Inflammatory macrophage treated with lipopolysaccharide for 1 hour (primary cell): ENCODE data around the gene HOMER3.
A peak's percentile ranks its signal among the peaks of the same experiment; 100 is the strongest.
"Not testable (repeated sequence)": the region's sequence is repeated elsewhere in the genome, so short reads cannot be mapped to it uniquely, and the experiment has no call there.

ENCODE experiments used
- DNase-seq, 2 donors: peaks; one replicate each; pipeline ENCODE4 v3.0.0-alpha.2; 2020 to 2022

The HOMER3 gene

GRCh38 chr19:18922228-18922985 lies 18.6 kb downstream of the HOMER3 start:
- no peak for DNase-seq

GRCh38 chr19:18921593-18921992 lies 19.4 kb downstream of the HOMER3 start:
- DNase-seq, result no peak

- DNase-seq, result no peak
Observed at GRCh38 chr19:18920400-18920799, 20.6 kb downstream of the HOMER3 start.

- no peak for DNase-seq
Observed at GRCh38 chr19:18919900-18920214, 21.2 kb downstream of the HOMER3 start.

GRCh38 chr19:18919086-18919899 lies 21.7 kb downstream of the HOMER3 start, which contains the start of the genes COPE and DDX49:
COPE (minus strand) TSS chr19:18919387; CDS start chr19:18919348, 39 bp downstream.
DDX49 (plus strand) TSS chr19:18919715; CDS start chr19:18919742, 27 bp downstream.
- DNase-seq, result peak; percentile 99 to 100

- not testable (repeated sequence) for DNase-seq
Observed at GRCh38 chr19:18917593-18917992, 23.4 kb downstream of the HOMER3 start.

GRCh38 chr19:18915639-18916038 lies 25.4 kb downstream of the HOMER3 start:
- peak; percentile 11 to 43 for DNase-seq

- no peak for DNase-seq
Observed at GRCh38 chr19:18913466-18913865, 27.6 kb downstream of the HOMER3 start.

- no peak for DNase-seq
Observed at GRCh38 chr19:18912933-18913332, 28.1 kb downstream of the HOMER3 start.

GRCh38 chr19:18910801-18911436 lies 30.1 kb downstream of the HOMER3 start:
- no peak for DNase-seq

GRCh38 chr19:18910010-18910409 lies 31.0 kb downstream of the HOMER3 start:
- DNase-seq, result no peak

GRCh38 chr19:18908917-18909619 lies 31.9 kb downstream of the HOMER3 start:
- DNase-seq, result no peak

GRCh38 chr19:18906605-18907519 lies 34.2 kb downstream of the HOMER3 start:
- DNase-seq, result no peak

GRCh38 chr19:18905513-18906236 lies 35.3 kb downstream of the HOMER3 start:
- DNase-seq, result no peak

- DNase-seq, result no peak
Observed at GRCh38 chr19:18905058-18905456, 36.0 kb downstream of the HOMER3 start.

- no peak for DNase-seq
Observed at GRCh38 chr19:18904334-18905057, 36.5 kb downstream of the HOMER3 start.

GRCh38 chr19:18903156-18904037 lies 37.6 kb downstream of the HOMER3 start:
- no peak for DNase-seq

- not testable (repeated sequence) for DNase-seq
Observed at GRCh38 chr19:18902519-18902918, 38.5 kb downstream of the HOMER3 start.

- DNase-seq, result no peak
Observed at GRCh38 chr19:18901491-18901890, 39.5 kb downstream of the HOMER3 start.
